Measurements from ENCODE around the gene NXF1.
"Not testable (repeated sequence)": the region's sequence is repeated elsewhere in the genome, so short reads cannot be mapped to it uniquely, and the experiment has no call there.

Gene NXF1

GRCh38 chr11:62831520-62832335, 26.5 kb upstream of the NXF1 start, which contains the start of gene STX5:
Gene STX5 (minus strand): TSS chr11:62832051. CDS start chr11:62831243, 808 bp downstream.
- DNase-seq, result peak; percentile 97

GRCh38 chr11:62830904-62831519, 25.8 kb upstream of the NXF1 start:
- DNase-seq, result peak; percentile 36

GRCh38 chr11:62828130-62828529, 22.9 kb upstream of the NXF1 start:
- DNase-seq, result not testable (repeated sequence)

- no peak for DNase-seq
These were observed 18.4 kb upstream of the NXF1 start for GRCh38 chr11:62823677-62824076.

- no peak for DNase-seq
These were observed 11.9 kb upstream of the NXF1 start for GRCh38 chr11:62817129-62817528.

- DNase-seq, result no peak
These were observed 11.3 kb upstream of the NXF1 start for GRCh38 chr11:62816557-62816956.

GRCh38 chr11:62811659-62812058, 6.4 kb upstream of the NXF1 start:
- DNase-seq, result no peak

GRCh38 chr11:62810748-62811147, 5.5 kb upstream of the NXF1 start:
- DNase-seq, result no peak

GRCh38 chr11:62806611-62807121, 1.4 kb upstream of the NXF1 start:
- no peak for DNase-seq

- DNase-seq, result no peak
These were observed 761 bp upstream of the NXF1 start for GRCh38 chr11:62805961-62806441.

GRCh38 chr11:62804310-62805075, 747 bp downstream of the NXF1 start:
- no peak for DNase-seq

- DNase-seq, result no peak
These were observed 4.2 kb downstream of the NXF1 start for GRCh38 chr11:62801071-62801470.

GRCh38 chr11:62799486-62799885, 5.8 kb downstream of the NXF1 start:
- no peak for DNase-seq

GRCh38 chr11:62796281-62796680, 9.0 kb downstream of the NXF1 start:
- DNase-seq, result no peak

GRCh38 chr11:62794201-62794775, 11.0 kb downstream of the NXF1 start:
- DNase-seq, result no peak

GRCh38 chr11:62792202-62792575, 13.1 kb downstream of the NXF1 start:
- peak; percentile 39 for DNase-seq

- peak; percentile 66 for DNase-seq
These were observed 13.6 kb downstream of the NXF1 start, which contains the start of gene TMEM223 for GRCh38 chr11:62791501-62792201. Gene TMEM223 (minus strand): TSS chr11:62792006. CDS start chr11:62791994, 12 bp downstream.

- DNase-seq, result no peak
These were observed 15.7 kb downstream of the NXF1 start for GRCh38 chr11:62789576-62789975.

- DNase-seq, result no peak
These were observed 16.2 kb downstream of the NXF1 start for GRCh38 chr11:62788991-62789390.

GRCh38 chr11:62787005-62787759, 18.1 kb downstream of the NXF1 start, which contains the start of gene TMEM179B:
Gene TMEM179B (plus strand): TSS chr11:62787402. CDS start chr11:62787432, 30 bp downstream.
- DNase-seq, result peak; percentile 95

Measured in DMS79 (cell line).